OCI-LY3 (cell line): ENCODE data around the gene EPB41L4A.

ENCODE experiments used
- H2AFZ ChIP-seq: fragments of 200-600, 300-600 bp; shearing (Covaris generic); 2 replicates; pipeline ENCODE4 v1.6.0; 2014; ENCODE audit warnings: antibody characterized with exemption, low read depth, low read length
- H3K27ac ChIP-seq: fragments of 200-600, 300-600 bp; sonication (generic); 2 replicates; pipeline ENCODE4 v1.5.1; 2014; ENCODE audit warnings: mild to moderate bottlenecking, low read length, moderate library complexity, mixed read lengths
- H3K27me3 ChIP-seq: fragments of 200-600, 300-600 bp; sonication (generic); 2 replicates; pipeline ENCODE4 v1.6.1; 2014; ENCODE audit warnings: low read depth, low read length, mixed read lengths
- H3K36me3 ChIP-seq: fragments of 200-600, 300-600 bp; sonication (generic); replicated peaks from 2 replicates; pipeline ENCODE3; 2014; ENCODE audit warnings: low read depth, low read length, mixed read lengths
- H3K4me1 ChIP-seq: fragments of 300-600, 200-600 bp; sonication (generic); 2 replicates; pipeline ENCODE4 v1.6.1; 2014; ENCODE audit warnings: low read length, mixed read lengths
- H3K4me2 ChIP-seq: fragments of 200-600, 300-600 bp; sonication (generic); 2 replicates; pipeline ENCODE4 v1.6.1; 2014; ENCODE audit warnings: low read length, mixed read lengths
- H3K4me3 ChIP-seq: fragments of 300-600, 200-600 bp; sonication (generic); 2 replicates; pipeline ENCODE4 v1.5.1; 2014; ENCODE audit warnings: antibody characterized with exemption, mild to moderate bottlenecking, low read length, moderate library complexity
- H3K79me2 ChIP-seq: fragments of 300-600, 200-600 bp; shearing (Covaris generic); 2 replicates; pipeline ENCODE4 v1.6.1; 2014; ENCODE audit warnings: mild to moderate bottlenecking, low read length, mixed read lengths
- H3K9ac ChIP-seq: fragments of 300-600, 200-600 bp; shearing (Covaris generic); 2 replicates; pipeline ENCODE4 v1.6.0; 2014; ENCODE audit warnings: mild to moderate bottlenecking, low read length, moderate library complexity
- H3K9me3 ChIP-seq: fragments of 200-600, 300-600 bp; shearing (Covaris generic); 2 replicates; pipeline ENCODE4 v1.6.1; 2014; ENCODE audit warnings: low read length, mixed read lengths; ENCODE audit not compliant: insufficient read depth
- H4K20me1 ChIP-seq: fragments of 200-600, 300-600 bp; sonication (generic); 2 replicates; pipeline ENCODE4 v1.6.1; 2016; ENCODE audit warnings: low read length, mixed read lengths; ENCODE audit not compliant: insufficient read depth
- EZH2phosphoT487 ChIP-seq: fragments of 200-600 bp; shearing (Covaris generic); IDR thresholded peaks from 2 replicates; pipeline ENCODE4 v1.6.1; 2018; ENCODE audit warnings: antibody characterized with exemption, mixed run types, low read depth
- TF ChIP-seq, protein P1 (sequence below): fragments of 200-600, 300-600 bp; sonication (generic); IDR thresholded peaks from 2 replicates; pipeline ENCODE4 v1.5.1; 2014; ENCODE audit warnings: antibody characterized with exemption, low read length, low read depth

The EPB41L4A gene

DNA sequence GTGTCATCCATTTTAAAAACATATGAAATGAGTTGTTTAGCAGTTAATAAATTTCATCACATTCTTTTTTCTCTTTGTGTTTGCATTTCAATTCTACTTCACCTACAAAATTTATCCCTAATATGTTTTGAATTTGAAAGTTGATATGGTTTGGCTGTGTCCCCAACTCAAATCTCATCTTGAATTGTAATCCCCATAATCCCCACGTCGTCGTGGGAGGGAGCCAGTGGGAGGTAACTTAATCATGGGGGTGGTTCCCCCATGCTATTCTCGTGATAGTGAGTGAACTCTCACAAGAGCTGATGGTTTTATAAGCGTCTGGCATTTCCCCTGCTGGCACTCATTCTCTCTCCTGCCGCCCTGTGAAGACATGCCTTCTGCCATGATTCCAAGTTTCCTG is 200.1 kb downstream of the EPB41L4A start:
- Histone ChIP-seq H3K36me3 (no peaks in the 10 kb centered on the region), H3K9ac (no peak overlapping the region), H3K79me2 (no peaks in the 10 kb centered on the region), H3K9me3 (no peaks in the 10 kb centered on the region), H2AFZ (no peak overlapping the region), H3K4me2 (no peak overlapping the region), H3K4me3 (no peak overlapping the region), H4K20me1 (no peaks in the 10 kb centered on the region), H3K27me3 (peaks cover 4% of the 10 kb centered on the region; the same call in 1 of the 2 replicates), H3K27ac (no peak overlapping the region), H3K4me1 (no peaks in the 10 kb centered on the region)
- TF ChIP-seq EZH2phosphoT487 = no peak
- TF ChIP-seq, protein P1, sequence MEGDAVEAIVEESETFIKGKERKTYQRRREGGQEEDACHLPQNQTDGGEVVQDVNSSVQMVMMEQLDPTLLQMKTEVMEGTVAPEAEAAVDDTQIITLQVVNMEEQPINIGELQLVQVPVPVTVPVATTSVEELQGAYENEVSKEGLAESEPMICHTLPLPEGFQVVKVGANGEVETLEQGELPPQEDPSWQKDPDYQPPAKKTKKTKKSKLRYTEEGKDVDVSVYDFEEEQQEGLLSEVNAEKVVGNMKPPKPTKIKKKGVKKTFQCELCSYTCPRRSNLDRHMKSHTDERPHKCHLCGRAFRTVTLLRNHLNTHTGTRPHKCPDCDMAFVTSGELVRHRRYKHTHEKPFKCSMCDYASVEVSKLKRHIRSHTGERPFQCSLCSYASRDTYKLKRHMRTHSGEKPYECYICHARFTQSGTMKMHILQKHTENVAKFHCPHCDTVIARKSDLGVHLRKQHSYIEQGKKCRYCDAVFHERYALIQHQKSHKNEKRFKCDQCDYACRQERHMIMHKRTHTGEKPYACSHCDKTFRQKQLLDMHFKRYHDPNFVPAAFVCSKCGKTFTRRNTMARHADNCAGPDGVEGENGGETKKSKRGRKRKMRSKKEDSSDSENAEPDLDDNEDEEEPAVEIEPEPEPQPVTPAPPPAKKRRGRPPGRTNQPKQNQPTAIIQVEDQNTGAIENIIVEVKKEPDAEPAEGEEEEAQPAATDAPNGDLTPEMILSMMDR = no peak

DNA sequence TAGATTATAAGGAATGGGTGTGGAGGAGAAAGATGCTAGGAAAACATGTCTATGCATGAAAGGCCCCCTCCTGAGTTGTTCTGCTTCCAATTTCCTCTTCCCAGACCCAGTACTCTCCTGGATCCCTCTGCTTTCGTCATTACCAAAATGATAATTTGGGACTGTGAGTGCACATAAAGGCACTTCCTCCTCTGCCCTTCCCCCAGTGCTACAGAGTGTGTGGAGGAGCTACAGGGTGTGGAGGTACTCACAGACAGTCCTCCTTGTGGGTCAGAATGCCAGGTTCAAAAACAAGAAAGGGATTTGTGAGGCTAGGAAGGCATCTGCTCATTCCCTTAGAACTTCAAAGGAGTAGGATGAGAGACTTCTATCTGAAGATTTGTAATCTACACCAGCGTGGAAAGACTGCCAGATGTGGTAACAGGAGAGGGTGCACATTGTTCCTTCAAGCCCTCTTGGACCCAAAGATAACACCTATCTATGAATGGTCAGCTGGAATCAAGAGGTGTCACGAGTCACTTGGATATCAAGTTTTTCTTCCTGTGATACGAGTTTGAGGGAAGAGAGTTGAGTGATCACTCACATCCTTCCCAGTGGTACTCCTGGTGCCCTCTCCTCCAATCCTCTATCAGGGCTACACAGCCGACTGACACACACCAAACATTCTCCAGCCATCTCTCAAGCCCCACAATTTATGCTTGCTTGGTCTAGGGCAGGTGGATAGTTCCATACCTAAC is 201.1 kb downstream of the EPB41L4A start:
- Histone ChIP-seq H3K9me3 (no peaks in the 10 kb centered on the region), H3K9ac (no peak overlapping the region), H3K27ac (no peak overlapping the region), H2AFZ (no peak overlapping the region), H4K20me1 (no peaks in the 10 kb centered on the region), H3K36me3 (no peaks in the 10 kb centered on the region), H3K27me3 (peaks cover 4% of the 10 kb centered on the region; the same call in 1 of the 2 replicates), H3K4me2 (no peak overlapping the region), H3K79me2 (no peaks in the 10 kb centered on the region), H3K4me3 (no peak overlapping the region), H3K4me1 (no peaks in the 10 kb centered on the region)
- no peak for TF ChIP-seq EZH2phosphoT487
- TF ChIP-seq, protein P1 = no peak

DNA sequence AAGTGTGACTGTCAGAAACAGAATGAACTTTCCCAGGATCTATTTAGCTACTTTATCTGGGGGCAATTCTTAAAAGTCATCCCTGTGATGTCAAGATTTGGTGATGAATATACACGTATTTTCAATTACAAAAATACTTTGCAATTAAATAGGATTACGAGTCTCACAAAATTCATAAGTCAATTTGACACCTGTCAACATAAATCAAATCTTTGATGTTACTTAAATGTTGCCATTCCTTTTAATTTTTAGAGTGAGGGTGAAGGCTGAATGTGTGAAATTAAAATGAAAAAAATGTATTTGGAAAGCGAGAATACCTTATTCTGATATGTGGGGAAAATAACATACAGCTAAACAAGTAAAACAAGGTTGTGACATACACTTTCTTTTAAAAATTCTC is 202.9 kb downstream of the EPB41L4A start:
- Histone ChIP-seq H3K36me3 (no peaks in the 10 kb centered on the region), H3K27me3 (peaks cover 2% of the 10 kb centered on the region; the same call in 1 of the 2 replicates), H4K20me1 (no peaks in the 10 kb centered on the region), H3K4me3 (no peak overlapping the region), H3K9me3 (no peaks in the 10 kb centered on the region), H3K4me1 (no peaks in the 10 kb centered on the region), H3K27ac (no peak overlapping the region), H3K79me2 (no peaks in the 10 kb centered on the region), H3K9ac (no peak overlapping the region), H2AFZ (no peak overlapping the region), H3K4me2 (no peak overlapping the region)
- TF ChIP-seq, protein P1 = no peak
- TF ChIP-seq EZH2phosphoT487 = no peak

DNA sequence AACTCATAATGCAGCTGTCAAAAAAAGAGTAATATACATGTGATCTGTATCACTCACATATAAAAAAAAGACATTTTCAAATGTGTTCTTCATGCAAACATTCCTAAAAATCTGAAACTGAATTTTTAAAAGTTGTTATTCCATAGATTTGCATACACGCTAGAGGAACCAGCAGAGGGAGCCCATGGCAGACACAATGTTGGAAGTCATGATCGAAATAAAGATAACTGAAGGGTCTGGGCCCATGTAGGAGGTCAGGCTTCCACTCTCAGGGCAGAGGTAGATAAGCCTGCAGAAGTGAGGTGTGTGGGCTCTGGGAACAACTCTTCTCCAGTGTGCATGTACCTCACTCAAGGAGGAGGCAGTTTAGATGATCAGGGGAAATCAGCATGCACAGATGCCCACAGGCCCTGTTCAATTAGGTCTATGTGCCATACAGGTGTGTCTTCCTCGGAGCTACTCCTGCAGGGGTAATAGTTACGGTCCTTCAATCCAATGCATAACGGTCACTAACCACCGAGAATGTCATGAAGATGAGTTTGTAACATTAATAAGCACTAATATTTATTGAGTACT is 208.6 kb downstream of the EPB41L4A start:
- no peak overlapping the region for H2AFZ ChIP-seq
- H3K4me2 ChIP-seq = no peak overlapping the region
- H4K20me1 ChIP-seq = no peaks in the 10 kb centered on the region
- peaks cover 34% of the 10 kb centered on the region for H3K4me1 ChIP-seq
- H3K79me2 ChIP-seq = no peaks in the 10 kb centered on the region
- H3K27me3 ChIP-seq = no peaks in the 10 kb centered on the region
- no peaks in the 10 kb centered on the region for H3K36me3 ChIP-seq
- no peaks in the 10 kb centered on the region for H3K9me3 ChIP-seq
- no peak overlapping the region for H3K9ac ChIP-seq
- H3K27ac ChIP-seq = no peak overlapping the region
- H3K4me3 ChIP-seq = no peak overlapping the region
- no peak for TF ChIP-seq EZH2phosphoT487
- TF ChIP-seq, protein P1 = peak; percentile 55
